IPS-18a (cell line): ENCODE results near the gene BRI3BP.
"Not testable (repeated sequence)": the region's sequence is repeated elsewhere in the genome, so short reads cannot be mapped to it uniquely, and the experiment has no call there.

Experiments
- H3K27ac ChIP-seq: one replicate; pipeline ENCODE4 v1.5.1; 2013; ENCODE audit warnings: low read length
- H3K27me3 ChIP-seq: one replicate; pipeline ENCODE4 v1.6.1; 2013; ENCODE audit warnings: mild to moderate bottlenecking, low read length; ENCODE audit not compliant: control insufficient read depth, insufficient read depth
- H3K36me3 ChIP-seq: one replicate; pipeline ENCODE4 v1.6.1; 2013; ENCODE audit warnings: low read depth, low read length; ENCODE audit not compliant: control insufficient read depth
- H3K4me1 ChIP-seq: one replicate; pipeline ENCODE4 v1.6.1; 2013; ENCODE audit warnings: low read depth, low read length; ENCODE audit not compliant: control insufficient read depth
- H3K4me3 ChIP-seq: one replicate; pipeline ENCODE4 v1.5.1; 2013; ENCODE audit warnings: low read length
- H3K9ac ChIP-seq: one replicate; pipeline ENCODE4 v1.6.1; 2013; ENCODE audit warnings: mild to moderate bottlenecking, low read length, moderate library complexity
- H3K9me3 ChIP-seq: one replicate; pipeline ENCODE4 v1.6.1; 2013; ENCODE audit warnings: low read depth, low read length; ENCODE audit not compliant: control insufficient read depth

Gene BRI3BP

DNA sequence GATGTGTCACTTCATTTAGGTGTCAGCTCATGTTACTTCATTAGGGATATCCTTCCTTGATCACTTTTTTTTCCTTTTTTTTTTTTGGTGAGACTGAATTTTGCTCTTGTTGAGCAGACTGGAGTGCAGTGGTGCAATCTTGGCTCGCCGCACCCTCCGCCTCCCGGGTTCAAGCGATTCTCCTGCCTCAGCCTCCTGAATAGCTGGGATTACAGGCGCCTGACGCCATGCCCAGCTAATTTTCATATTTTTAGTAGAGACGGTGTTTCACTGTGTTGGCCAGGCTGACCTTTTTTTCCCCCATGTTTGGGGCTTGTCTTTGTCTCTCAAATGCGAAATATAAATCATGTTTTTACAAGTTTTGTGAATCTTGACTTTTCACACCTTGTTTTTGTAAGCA is 62.1 kb downstream of the BRI3BP start:
- no peak overlapping the region for H3K27ac ChIP-seq
- no peaks in the 10 kb centered on the region for H3K9me3 ChIP-seq
- no peaks in the 10 kb centered on the region for H3K36me3 ChIP-seq
- no peak overlapping the region for H3K9ac ChIP-seq
- no peak overlapping the region for H3K4me3 ChIP-seq
- H3K27me3 ChIP-seq, result no peaks in the 10 kb centered on the region
- peaks cover 2% of the 10 kb centered on the region for H3K4me1 ChIP-seq

GRCh38 chr12:125056306-125056705 is 62.9 kb downstream of the BRI3BP start:
- no peaks in the 10 kb centered on the region for H3K36me3 ChIP-seq
- peaks cover 2% of the 10 kb centered on the region for H3K4me1 ChIP-seq
- no peak overlapping the region for H3K9ac ChIP-seq
- H3K27ac ChIP-seq, result no peak overlapping the region
- H3K4me3 ChIP-seq, result no peak overlapping the region
- H3K27me3 ChIP-seq, result no peaks in the 10 kb centered on the region
- H3K9me3 ChIP-seq, result no peaks in the 10 kb centered on the region

DNA sequence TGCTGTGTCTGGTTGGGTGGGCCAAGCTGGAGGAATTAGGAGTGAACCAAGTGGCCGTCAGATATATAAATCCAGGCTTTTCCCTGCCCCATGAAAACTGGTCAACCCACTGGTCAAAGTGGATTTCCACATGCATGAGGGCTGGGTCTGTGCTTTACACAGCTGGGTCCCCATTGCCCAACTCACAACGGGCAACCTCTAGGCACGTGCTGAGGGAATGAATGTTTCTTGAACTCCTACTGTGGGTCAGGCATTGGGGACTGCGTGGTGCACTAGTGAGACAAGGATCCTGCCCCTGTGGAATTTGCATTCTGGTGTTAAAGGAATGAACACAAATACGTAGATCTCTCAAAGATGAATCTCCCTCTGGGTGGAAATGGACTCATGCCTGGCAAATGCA is 64.3 kb downstream of the BRI3BP start:
- Histone ChIP-seq H3K9me3 (no peaks in the 10 kb centered on the region), H3K36me3 (no peaks in the 10 kb centered on the region)

GRCh38 chr12:125061229-125061628 is 67.8 kb downstream of the BRI3BP start:
- H3K9ac ChIP-seq, result no peak overlapping the region
- no peaks in the 10 kb centered on the region for H3K9me3 ChIP-seq
- no peaks in the 10 kb centered on the region for H3K36me3 ChIP-seq
- no peak overlapping the region for H3K27ac ChIP-seq
- H3K27me3 ChIP-seq, result no peaks in the 10 kb centered on the region
- H3K4me3 ChIP-seq, result no peak overlapping the region
- peaks cover 7% of the 10 kb centered on the region for H3K4me1 ChIP-seq

More for the DNA sequence above, 64.3 kb downstream of the BRI3BP start:
- Histone ChIP-seq H3K27me3 (no peaks in the 10 kb centered on the region), H3K27ac (no peak overlapping the region), H3K4me1 (peaks cover 2% of the 10 kb centered on the region), H3K9ac (no peak overlapping the region), H3K4me3 (no peak overlapping the region)

GRCh38 chr12:125063522-125063921 is 70.1 kb downstream of the BRI3BP start:
- H3K27ac ChIP-seq, H3K9ac ChIP-seq, H3K4me1 ChIP-seq, H3K9me3 ChIP-seq, H3K4me3 ChIP-seq, H3K27me3 ChIP-seq, H3K36me3 ChIP-seq: not testable (repeated sequence)

DNA sequence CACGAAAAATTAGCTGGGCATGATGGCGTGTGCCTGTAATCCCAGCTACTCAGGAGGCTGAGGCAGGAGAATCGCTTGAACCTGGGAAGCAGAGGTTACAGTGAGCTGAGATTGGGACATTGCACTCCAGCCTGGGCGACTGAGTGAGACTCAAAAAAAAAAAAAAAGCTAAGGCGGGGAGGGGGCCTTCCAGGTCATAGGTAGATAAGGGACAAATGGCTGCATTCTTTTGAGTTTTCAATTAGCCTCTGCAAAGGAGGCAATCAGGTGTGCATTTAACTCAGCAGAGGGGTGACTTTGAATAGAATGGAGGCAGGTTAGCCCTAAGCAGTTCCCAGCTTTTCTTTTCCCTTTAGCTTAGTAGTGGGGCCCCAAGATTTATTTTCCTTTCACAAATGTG is 71.0 kb downstream of the BRI3BP start:
- Histone ChIP-seq H3K27ac (no peak overlapping the region), H3K9me3 (no peaks in the 10 kb centered on the region), H3K4me3 (peak overlapping the region; percentile 80), H3K36me3 (no peaks in the 10 kb centered on the region), H3K4me1 (peaks cover 6% of the 10 kb centered on the region), H3K9ac (peak overlapping the region; percentile 45), H3K27me3 (no peaks in the 10 kb centered on the region)

- peak within 1 kb of the TSS; percentile 45 for H3K9ac ChIP-seq
- H3K27ac ChIP-seq, result no peak within 1 kb of the TSS
- peak within 1 kb of the TSS; percentile 80 for H3K4me3 ChIP-seq
- H3K36me3 ChIP-seq, result no peaks in the 10 kb centered on the region
- H3K27me3 ChIP-seq, result no peaks in the 10 kb centered on the region
- H3K9me3 ChIP-seq, result no peaks in the 10 kb centered on the region
- H3K4me1 ChIP-seq, result peaks cover 4% of the 10 kb centered on the region
Measured at GRCh38 chr12:125065021-125065918, 71.8 kb downstream of the BRI3BP start, which contains the start of gene AACS. AACS (plus strand) TSS chr12:125065435; CDS start chr12:125065585, 150 bp downstream.

DNA sequence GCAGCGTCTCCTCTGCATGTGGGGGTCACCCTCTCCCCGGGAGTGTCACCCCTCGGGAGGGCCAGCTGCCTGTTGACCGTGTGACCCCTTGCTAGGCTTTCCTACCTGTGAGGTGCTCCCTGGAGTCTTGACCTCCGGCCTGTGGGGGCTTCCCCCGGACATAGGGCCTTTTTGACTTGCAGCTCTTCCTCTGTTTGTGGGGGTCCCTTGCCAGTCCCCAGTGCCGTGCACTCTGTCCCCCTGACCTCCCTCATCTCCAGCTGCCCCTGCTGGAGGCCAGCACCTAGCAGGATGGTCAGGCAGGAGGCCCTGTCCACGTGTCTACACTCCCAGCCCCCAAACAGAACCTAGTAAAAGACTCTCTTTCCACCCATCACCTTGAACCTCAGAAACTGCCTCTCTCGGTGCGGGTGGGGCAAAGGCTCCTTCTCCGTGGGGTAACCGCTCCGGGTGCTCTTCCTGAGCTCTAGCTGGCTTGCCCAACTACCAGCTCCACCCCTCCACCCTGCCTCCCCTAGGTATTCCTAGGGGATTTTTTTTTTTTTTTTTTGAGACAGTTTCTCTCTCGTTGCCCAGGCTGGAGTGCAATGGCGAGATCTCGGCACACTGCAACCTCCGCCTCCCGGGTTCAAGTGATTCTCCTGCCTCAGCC is 72.6 kb downstream of the BRI3BP start:
- H3K4me1 ChIP-seq, result peaks cover 4% of the 10 kb centered on the region
- no peaks in the 10 kb centered on the region for H3K9me3 ChIP-seq
- no peak overlapping the region for H3K27ac ChIP-seq
- peak overlapping the region; percentile 31 for H3K9ac ChIP-seq
- no peaks in the 10 kb centered on the region for H3K27me3 ChIP-seq
- H3K4me3 ChIP-seq, result peak overlapping the region; percentile 73
- H3K36me3 ChIP-seq, result no peaks in the 10 kb centered on the region

- H3K27ac ChIP-seq, result no peak overlapping the region
- no peaks in the 10 kb centered on the region for H3K27me3 ChIP-seq
- H3K9me3 ChIP-seq, result no peaks in the 10 kb centered on the region
- H3K9ac ChIP-seq, result no peak overlapping the region
- no peak overlapping the region for H3K4me3 ChIP-seq
- H3K36me3 ChIP-seq, result no peaks in the 10 kb centered on the region
- H3K4me1 ChIP-seq, result no peaks in the 10 kb centered on the region
Measured at GRCh38 chr12:125068391-125068790, 74.9 kb downstream of the BRI3BP start.

DNA sequence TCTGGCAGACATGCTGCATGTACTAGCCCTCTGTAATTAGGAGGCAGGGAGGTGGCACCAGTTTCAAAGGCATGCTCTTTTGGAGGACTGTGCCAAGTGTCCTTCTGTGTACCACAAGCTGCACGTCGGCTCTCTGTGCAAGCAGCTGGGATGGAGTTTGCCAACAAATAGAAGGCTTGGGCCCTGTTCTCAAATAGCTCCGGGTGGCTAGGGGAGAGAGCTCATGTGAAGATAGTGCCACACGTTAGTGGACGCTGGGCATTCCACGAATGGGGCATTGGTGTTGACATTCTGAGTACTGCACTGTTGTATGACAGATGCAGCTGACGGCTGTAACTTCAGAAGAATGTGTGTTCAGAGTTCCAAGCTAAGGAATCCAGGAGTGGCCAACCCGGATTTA is 76.2 kb downstream of the BRI3BP start:
- Histone ChIP-seq H3K4me3 (no peak overlapping the region), H3K27me3 (no peaks in the 10 kb centered on the region), H3K27ac (no peak overlapping the region), H3K4me1 (no peaks in the 10 kb centered on the region), H3K9me3 (no peaks in the 10 kb centered on the region), H3K9ac (no peak overlapping the region), H3K36me3 (no peaks in the 10 kb centered on the region)

DNA sequence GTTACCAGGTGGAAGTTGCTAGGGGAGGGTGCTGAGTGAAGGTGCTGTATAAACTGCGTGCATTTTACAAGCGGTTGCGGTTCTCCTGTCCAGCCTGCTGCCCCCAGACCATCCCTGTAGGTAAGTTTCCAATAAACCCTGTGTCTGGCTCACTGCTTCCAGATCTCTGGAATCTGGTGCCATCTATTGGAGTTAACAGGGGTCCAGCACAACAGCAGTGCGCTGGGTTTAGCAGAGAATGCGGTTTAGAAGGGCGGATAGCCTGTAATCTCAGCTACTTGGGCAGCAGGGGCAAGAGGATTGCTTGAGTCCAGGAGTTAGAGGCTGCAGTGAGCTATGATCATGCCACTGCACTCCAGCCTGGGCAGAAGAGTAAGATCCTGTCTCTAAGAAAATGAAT is 76.7 kb downstream of the BRI3BP start:
- H3K36me3 ChIP-seq, result no peaks in the 10 kb centered on the region

More for the DNA sequence above, 76.7 kb downstream of the BRI3BP start:
- H3K9me3 ChIP-seq, result no peaks in the 10 kb centered on the region
- H3K27me3 ChIP-seq, result no peaks in the 10 kb centered on the region
- no peak overlapping the region for H3K4me3 ChIP-seq
- H3K4me1 ChIP-seq, result no peaks in the 10 kb centered on the region
- H3K9ac ChIP-seq, result no peak overlapping the region
- no peak overlapping the region for H3K27ac ChIP-seq
